A549 (cell line): ENCODE data around the gene AKIRIN2.

Experiments
- BHLHE40 ChIP-seq: IDR thresholded peaks from 2 replicates; pipeline ENCODE4 v1.6.1; 2012; ENCODE audit warnings: low read depth, low read length, inconsistent platforms
- CTCF ChIP-seq: fragments of >200 bp; sonication (Bioruptor Twin); formaldehyde crosslinking; IDR thresholded peaks from 3 replicates; pipeline ENCODE4 v1.5.1; 2016
- EP300 ChIP-seq, 2 experiments: fragments of >200 bp; sonication (Bioruptor Twin); formaldehyde crosslinking; IDR thresholded peaks; 2 replicates in 1 of 2; 3 replicates in 1 of 2; pipeline ENCODE4 v1.6.1; 2016 to 2017
- HDAC2 ChIP-seq: fragments of 200-600 bp; sonication (generic); IDR thresholded peaks from 2 replicates; pipeline ENCODE4 v1.6.1; 2016
- JUN ChIP-seq, 2 experiments: fragments of >200 bp; sonication (Bioruptor Twin); formaldehyde crosslinking; IDR thresholded peaks; 2 replicates in 1 of 2; 3 replicates in 1 of 2; pipeline ENCODE4 v1.6.1; 2016 to 2017
- JUNB ChIP-seq: fragments of >200 bp; sonication (Bioruptor Twin); formaldehyde crosslinking; IDR thresholded peaks from 2 replicates; pipeline ENCODE4 v1.6.1; 2016
- MAX ChIP-seq: IDR thresholded peaks from 2 replicates; pipeline ENCODE4 v1.6.1; 2012
- POLR2A ChIP-seq: IDR thresholded peaks from 2 replicates; pipeline ENCODE4 v1.6.1; 2012; ENCODE audit warnings: mild to moderate bottlenecking, low read length
- RAD21 ChIP-seq, 2 experiments: fragments of >200 bp in 1 of 2; sonication (Bioruptor Twin) in 1 of 2; formaldehyde crosslinking in 1 of 2; IDR thresholded peaks in 1 of 2; conservative IDR thresholded peaks in 1 of 2; 2 replicates in 1 of 2; 3 replicates in 1 of 2; pipeline ENCODE4 v1.6.1; 2012 to 2018; ENCODE audit warnings: inconsistent platforms in 1 of 2
- REST ChIP-seq: fragments of 200-600 bp; sonication (generic); IDR thresholded peaks from 2 replicates; pipeline ENCODE4 v1.6.1; 2016; ENCODE audit warnings: antibody characterized with exemption, mild to moderate bottlenecking, moderate library complexity
- TP53 ChIP-seq: fragments of 250-450 bp; sonication (Bioruptor Pico); IDR thresholded peaks from 2 replicates; pipeline ENCODE4 v1.5.0; 2021; ENCODE audit warnings: mild to moderate bottlenecking, moderate library complexity
- USF2 ChIP-seq: fragments of 450-650 bp; IDR thresholded peaks from 2 replicates; pipeline ENCODE4 v1.6.1; 2014; ENCODE audit warnings: antibody characterized with exemption

- TF ChIP-seq CTCF (no peak), JUN (IDR thresholded peaks at IDR 0.05) (no peak), POLR2A (no peak), BHLHE40 (no peak), EP300 (IDR thresholded peaks at IDR 0.05) (no peak), HDAC2 (no peak), JUNB (no peak), USF2 (no peak), RAD21 (conservative IDR thresholded peaks at IDR 0.05 in 1 of 2, IDR thresholded peaks at IDR 0.05 in 1 of 2) (no peak), TP53 (CRISPR knock-in tag) (no peak), MAX (no peak), REST (no peak)
Observed at GRCh38 chr6:87747646-87748045, 45.6 kb upstream of the AKIRIN2 start.
